ENCODE data around the gene INO80C. TPM values are rescaled to one million over a fixed set of nuclear protein-coding genes. Genes with fewer than 3 reads are reported as not detected.

The INO80C gene
- total RNA-seq, 1 donor from 2014 or later = 11.3 TPM

GRCh38 chr18:35511833-35512232 is 14.1 kb upstream of the INO80C start:
- H3K27me3 ChIP-seq (ENCODE audit: control insufficient read depth, insufficient read depth, low read length) = no peaks in the 10 kb centered on the region
- TF ChIP-seq CTCF (IDR thresholded peaks at IDR 0.05; ENCODE audit: insufficient read depth, low read length, poor library complexity, severe bottlenecking) = peak; percentile 2
- no peak for DNase-seq (ENCODE audit: low read depth)
- no peaks in the 10 kb centered on the region for H3K36me3 ChIP-seq (ENCODE audit: control insufficient read depth, insufficient read depth, low read length)
- no peak overlapping the region for H3K4me3 ChIP-seq (ENCODE audit: low read depth, low read length)

GRCh38 chr18:35511428-35511827 is 13.7 kb upstream of the INO80C start:
- Histone ChIP-seq H3K27me3 (ENCODE audit: control insufficient read depth, insufficient read depth, low read length) (no peaks in the 10 kb centered on the region), H3K4me3 (ENCODE audit: low read depth, low read length) (no peak overlapping the region), H3K36me3 (ENCODE audit: control insufficient read depth, insufficient read depth, low read length) (no peaks in the 10 kb centered on the region)
- no peak for DNase-seq (ENCODE audit: low read depth)
- TF ChIP-seq CTCF (IDR thresholded peaks at IDR 0.05; ENCODE audit: insufficient read depth, low read length, poor library complexity, severe bottlenecking) = no peak

- Histone ChIP-seq H3K4me3 (ENCODE audit: low read depth, low read length) (no peak overlapping the region), H3K36me3 (ENCODE audit: control insufficient read depth, insufficient read depth, low read length) (no peaks in the 10 kb centered on the region), H3K27me3 (ENCODE audit: control insufficient read depth, insufficient read depth, low read length) (no peaks in the 10 kb centered on the region)
- TF ChIP-seq CTCF (IDR thresholded peaks at IDR 0.05; ENCODE audit: insufficient read depth, low read length, poor library complexity, severe bottlenecking) = no peak
- no peak for DNase-seq (ENCODE audit: low read depth)
Measured at GRCh38 chr18:35510076-35510651, 12.4 kb upstream of the INO80C start.

- no peak overlapping the region for H3K4me3 ChIP-seq (ENCODE audit: low read depth, low read length)
- no peaks in the 10 kb centered on the region for H3K36me3 ChIP-seq (ENCODE audit: control insufficient read depth, insufficient read depth, low read length)
- H3K27me3 ChIP-seq (ENCODE audit: control insufficient read depth, insufficient read depth, low read length) = no peaks in the 10 kb centered on the region
- no peak for TF ChIP-seq CTCF (IDR thresholded peaks at IDR 0.05; ENCODE audit: insufficient read depth, low read length, poor library complexity, severe bottlenecking)
- DNase-seq (ENCODE audit: low read depth) = no peak
Measured at GRCh38 chr18:35508746-35509338, 11.1 kb upstream of the INO80C start.

GRCh38 chr18:35508030-35508429 is 10.3 kb upstream of the INO80C start:
- no peak for TF ChIP-seq CTCF (IDR thresholded peaks at IDR 0.05; ENCODE audit: insufficient read depth, low read length, poor library complexity, severe bottlenecking)
- H3K27me3 ChIP-seq (ENCODE audit: control insufficient read depth, insufficient read depth, low read length) = no peaks in the 10 kb centered on the region
- no peak overlapping the region for H3K4me3 ChIP-seq (ENCODE audit: low read depth, low read length)
- DNase-seq (ENCODE audit: low read depth) = no peak
- H3K36me3 ChIP-seq (ENCODE audit: control insufficient read depth, insufficient read depth, low read length) = no peaks in the 10 kb centered on the region

- H3K36me3 ChIP-seq (ENCODE audit: control insufficient read depth, insufficient read depth, low read length) = no peaks in the 10 kb centered on the region
- peak; percentile 23 for DNase-seq (ENCODE audit: low read depth)
- TF ChIP-seq CTCF (IDR thresholded peaks at IDR 0.05; ENCODE audit: insufficient read depth, low read length, poor library complexity, severe bottlenecking) = no peak
- H3K4me3 ChIP-seq (ENCODE audit: low read depth, low read length) = no peak overlapping the region
- no peaks in the 10 kb centered on the region for H3K27me3 ChIP-seq (ENCODE audit: control insufficient read depth, insufficient read depth, low read length)
Measured at GRCh38 chr18:35507623-35508022, 9.9 kb upstream of the INO80C start.
